Erythroblast (primary cell): ENCODE results near the gene TSC1.

Experiments used
- GATA1 ChIP-seq: IDR thresholded peaks from 2 replicates; pipeline ENCODE4 v1.6.1; 2011; ENCODE audit warnings: low read depth, mild to moderate bottlenecking, control low read depth, low read length, moderate library complexity
- POLR2A ChIP-seq: IDR thresholded peaks from 2 replicates; pipeline ENCODE4 v1.6.1; 2011; ENCODE audit warnings: mild to moderate bottlenecking, low read length

- TF ChIP-seq POLR2A (no peak), GATA1 (no peak)
These were observed 13.2 kb downstream of the TSC1 start for GRCh38 chr9:132931178-132931735.
